HepG2 (cell line): Measurements from ENCODE around the gene AGK. TPM values are rescaled to one million over a fixed set of nuclear protein-coding genes. Genes with fewer than 3 reads are reported as not detected.

ENCODE experiments used
- ARNTL ChIP-seq: sonication (generic); formaldehyde crosslinking; IDR thresholded peaks from 2 replicates; pipeline ENCODE4 v1.4.0; 2020; ENCODE audit warnings: mild to moderate bottlenecking, missing genetic modification reagents
- CAMTA2 ChIP-seq: sonication (generic); formaldehyde crosslinking; IDR thresholded peaks from 2 replicates; pipeline ENCODE4 v1.4.0; 2020; ENCODE audit warnings: mild to moderate bottlenecking, missing genetic modification reagents, borderline replicate concordance
- DPF2 ChIP-seq: sonication (generic); formaldehyde crosslinking; IDR thresholded peaks from 2 replicates; pipeline ENCODE4 v1.4.0; 2020; ENCODE audit warnings: mild to moderate bottlenecking, low read depth, missing genetic modification reagents, borderline replicate concordance
- DRAP1 ChIP-seq: IDR thresholded peaks from 2 replicates; pipeline ENCODE4 v1.6.1; 2016; ENCODE audit warnings: missing genetic modification reagents, missing compliant biosample characterization
- HNRNPL ChIP-seq: fragments of 200-400 bp; formaldehyde crosslinking; IDR thresholded peaks from 2 replicates; pipeline ENCODE4 v1.6.1; 2017; ENCODE audit warnings: mild to moderate bottlenecking, low read depth, low read length
- MED8 ChIP-seq: sonication (generic); formaldehyde crosslinking; IDR thresholded peaks from 2 replicates; pipeline ENCODE4 v1.8.1; 2023; ENCODE audit warnings: mild to moderate bottlenecking, missing genetic modification reagents; ENCODE audit not compliant: insufficient replicate concordance
- MXD4 ChIP-seq: IDR thresholded peaks from 2 replicates; pipeline ENCODE4 v1.6.1; 2016; ENCODE audit warnings: mild to moderate bottlenecking, missing biosample characterization, missing genetic modification reagents
- NR2F6 ChIP-seq, 2 experiments: IDR thresholded peaks; 2 replicates each; pipeline ENCODE4 v1.6.1; 2016; ENCODE audit warnings: antibody characterized with exemption in 1 of 2, mild to moderate bottlenecking in 1 of 2
- SOX5 ChIP-seq: IDR thresholded peaks from 2 replicates; pipeline ENCODE4 v1.6.1; 2016; ENCODE audit warnings: borderline replicate concordance
- ZBTB26 ChIP-seq: IDR thresholded peaks from 2 replicates; pipeline ENCODE4 v1.6.1; 2016; ENCODE audit warnings: missing compliant biosample characterization, missing genetic modification reagents, borderline replicate concordance
- ZBTB40 ChIP-seq, 2 experiments: fragments of 450-650 bp in 1 of 2; sonication (generic) in 1 of 2; formaldehyde crosslinking in 1 of 2; IDR thresholded peaks; 2 replicates each; pipeline versions ENCODE4 v1.6.1 to v1.8.0; 2016 to 2022; ENCODE audit warnings: antibody characterized with exemption in 1 of 2, mild to moderate bottlenecking in 1 of 2, missing genetic modification reagents in 1 of 2
- ZKSCAN1 ChIP-seq: fragments of 150-350 bp; IDR thresholded peaks from 2 replicates; pipeline ENCODE4 v1.6.1; 2014; ENCODE audit warnings: low read length
- ZNF205 ChIP-seq: IDR thresholded peaks from 2 replicates; pipeline ENCODE4 v1.6.1; 2018; ENCODE audit warnings: missing biosample characterization, missing genetic modification reagents
- ZNF235 ChIP-seq: sonication (generic); formaldehyde crosslinking; IDR thresholded peaks from 2 replicates; pipeline ENCODE4 v1.8.1; 2023; ENCODE audit warnings: mild to moderate bottlenecking, missing genetic modification reagents, borderline replicate concordance
- ZNF292 ChIP-seq: sonication (generic); formaldehyde crosslinking; IDR thresholded peaks from 2 replicates; pipeline ENCODE4 v1.8.1; 2022; ENCODE audit warnings: mild to moderate bottlenecking, low read depth, missing genetic modification reagents, borderline replicate concordance
- ZNF550 ChIP-seq: sonication (generic); formaldehyde crosslinking; IDR thresholded peaks from 2 replicates; pipeline ENCODE4 v1.4.0; 2020; ENCODE audit warnings: mild to moderate bottlenecking, missing genetic modification reagents, borderline replicate concordance
- ZNF580 ChIP-seq: IDR thresholded peaks from 2 replicates; pipeline ENCODE4 v1.6.1; 2016; ENCODE audit warnings: low read depth, borderline replicate concordance
- ZNF746 ChIP-seq: sonication (generic); formaldehyde crosslinking; IDR thresholded peaks from 2 replicates; pipeline ENCODE4 v1.8.0; 2022; ENCODE audit warnings: mild to moderate bottlenecking, missing genetic modification reagents
- polyA plus RNA-seq, 8 experiments: library from polyadenylated mRNA; depleted of rRNA in 3 of 8; stranded (reverse) in 7 of 8; unstranded in 1 of 8; fragments of >200 nt; fragmentation: Illumina TruSeq in 4 of 8; extraction: Trizol in 4 of 8; gene quantifications; 2 replicates each; pipeline versions ENCODE4 v1.2.1 to v1.2.3, GENCODE V29; 2011 to 2016; ENCODE audit warnings: low read depth in 4 of 8, missing spikeins in 1 of 8, mixed read lengths in 1 of 8; ENCODE audit not compliant: insufficient read depth in 1 of 8
- total RNA-seq, 5 experiments: library from RNA; depleted of rRNA; stranded (reverse); fragments of >200 nt; fragmentation: Illumina TruSeq; extraction: Trizol; gene quantifications; 2 replicates each; pipeline ENCODE4 v1.2.3, GENCODE V29; 2016; ENCODE audit warnings: low read depth in 1 of 5

AGK gene
- total and polyA plus RNA-seq, 2 of the 13 experiments (the other 11 are each of a cell fraction or from before 2014, with no cell fraction given), result 23.7 to 30.1 TPM

- TF ChIP-seq ZBTB40 (IDR thresholded peaks at IDR 0.05) (no peak), ZBTB40 (CRISPR knock-in tag; IDR thresholded peaks at IDR 0.05) (0 out of 2 replicates have a peak, but pooled peaks have one; percentile 22), ZNF235 (CRISPR knock-in tag) (peak; percentile 56; the same call in 1 of the 2 replicates), ZNF292 (CRISPR knock-in tag) (peak; percentile 85; the same call in 1 of the 2 replicates), MXD4 (CRISPR knock-in tag) (peak; percentile 51; the same call in 1 of the 2 replicates), CAMTA2 (no peak), DPF2 (CRISPR knock-in tag) (peak; percentile 44; the same call in 1 of the 2 replicates), SOX5 (CRISPR knock-in tag) (peak; percentile 66), ZNF746 (CRISPR knock-in tag) (peak; percentile 26; the same call in 1 of the 2 replicates), ZNF550 (no peak), HNRNPL (0 out of 2 replicates have a peak, but pooled peaks have one; percentile 43), MED8 (CRISPR knock-in tag) (peak; percentile 26), DRAP1 (CRISPR knock-in tag) (0 out of 2 replicates have a peak, but pooled peaks have one; percentile 40), ZNF580 (CRISPR knock-in tag) (0 out of 2 replicates have a peak, but pooled peaks have one; percentile 22), ARNTL (CRISPR knock-in tag) (0 out of 2 replicates have a peak, but pooled peaks have one; percentile 22), ZKSCAN1 (no peak), ZBTB26 (peak; percentile 66), ZNF205 (peak; percentile 93), NR2F6 (IDR thresholded peaks at IDR 0.05) (peak; percentile 73), NR2F6 (CRISPR knock-in tag; IDR thresholded peaks at IDR 0.05) (peak; percentile 69; the same call in 1 of the 2 replicates)
Observed at GRCh38 chr7:141695803-141696289, 144.6 kb downstream of the AGK start (continued).
